GM23338 (cell line): ENCODE measurements around the gene AKAP8L. TPM values are rescaled to one million over a fixed set of nuclear protein-coding genes. Genes with fewer than 3 reads are reported as not detected.

Experiments used
- ATAC-seq: fragments of 200-7000 bp; cut with Tn5 transposase; 3 replicates; pipeline ENCODE4 v1.9.1; 2020
- DNase-seq: peaks from one replicate; pipeline ENCODE4 v3.0.0-alpha.2; 2015; ENCODE audit warnings: low spot score
- H2AFZ ChIP-seq: fragments of 200-600 bp; sonication (generic); 2 replicates; pipeline ENCODE4 v1.8.0; 2016; ENCODE audit warnings: antibody characterized with exemption, mild to moderate bottlenecking, moderate library complexity
- H3F3A ChIP-seq: fragments of 200-600 bp; sonication (generic); replicated peaks from 2 replicates; pipeline ENCODE4 v1.8.0; 2017; ENCODE audit warnings: antibody characterized with exemption, mixed run types, low read depth
- H3K27ac ChIP-seq: fragments of 200-600 bp; sonication (generic); 2 replicates; pipeline ENCODE4 v1.6.1; 2016; ENCODE audit warnings: low read depth
- H3K27me3 ChIP-seq: fragments of 200-600 bp; sonication (generic); 2 replicates; pipeline ENCODE4 v1.8.0; 2016; ENCODE audit warnings: mild to moderate bottlenecking, mixed run types, moderate library complexity; ENCODE audit not compliant: insufficient read depth
- H3K36me3 ChIP-seq: fragments of 200-600 bp; sonication (generic); 2 replicates; pipeline ENCODE4 v1.8.0; 2016; ENCODE audit warnings: mild to moderate bottlenecking; ENCODE audit not compliant: insufficient read depth
- H3K4me1 ChIP-seq: fragments of 200-600 bp; sonication (generic); 2 replicates; pipeline ENCODE4 v1.8.0; 2016; ENCODE audit warnings: mild to moderate bottlenecking, moderate library complexity; ENCODE audit not compliant: insufficient read depth
- H3K4me2 ChIP-seq: fragments of 200-600 bp; sonication (generic); 2 replicates; pipeline ENCODE4 v1.7.1; 2017; ENCODE audit warnings: mixed run types
- H3K4me3 ChIP-seq: fragments of 200-600 bp; sonication (generic); 2 replicates; pipeline ENCODE4 v1.6.1; 2016; ENCODE audit warnings: mixed run types
- H3K79me2 ChIP-seq: fragments of 200-600 bp; sonication (generic); replicated peaks from 2 replicates; pipeline ENCODE4 v1.8.0; 2017; ENCODE audit warnings: mild to moderate bottlenecking; ENCODE audit not compliant: insufficient read depth
- H3K9me2 ChIP-seq: fragments of 200-600 bp; sonication (generic); 2 replicates; pipeline ENCODE4 v1.8.0; 2017; ENCODE audit not compliant: insufficient read depth
- H4K20me1 ChIP-seq: fragments of 200-600 bp; sonication (generic); replicated peaks from 2 replicates; pipeline ENCODE4 v1.8.0; 2017; ENCODE audit warnings: mild to moderate bottlenecking; ENCODE audit not compliant: insufficient read depth
- H3K27ac Mint-ChIP-seq: 2 replicates; pipeline ENCODE4 v1.8.0; 2020; ENCODE audit warnings: inconsistent platforms, mild to moderate bottlenecking, moderate library complexity, mixed read lengths
- H3K27me3 Mint-ChIP-seq: 3 replicates; pipeline ENCODE4 v1.8.0; 2022; ENCODE audit warnings: low read depth, mild to moderate bottlenecking, moderate library complexity, mixed read lengths, inconsistent platforms; ENCODE audit not compliant: insufficient read depth, poor library complexity
- H3K36me3 Mint-ChIP-seq: 3 replicates; pipeline ENCODE4 v1.8.0; 2021; ENCODE audit warnings: low read depth, mild to moderate bottlenecking, inconsistent platforms, moderate library complexity, mixed read lengths
- H3K4me1 Mint-ChIP-seq: 3 replicates; pipeline ENCODE4 v1.8.0; 2020; ENCODE audit warnings: mild to moderate bottlenecking, inconsistent platforms, mixed read lengths
- H3K4me3 Mint-ChIP-seq: 3 replicates; pipeline ENCODE4 v1.8.0; 2021; ENCODE audit warnings: moderate library complexity, mild to moderate bottlenecking, inconsistent platforms, mixed read lengths
- H3K9me3 Mint-ChIP-seq: 3 replicates; pipeline ENCODE4 v1.8.0; 2020; ENCODE audit warnings: moderate library complexity, mild to moderate bottlenecking, inconsistent platforms, mixed read lengths
- EZH2 ChIP-seq: fragments of 200-600 bp; sonication (generic); IDR thresholded peaks from one replicate; pipeline ENCODE4 v1.8.0; 2017; ENCODE audit warnings: antibody characterized with exemption, mild to moderate bottlenecking, low read depth; ENCODE audit not compliant: unreplicated experiment
- EZH2phosphoT487 ChIP-seq: fragments of 200-600 bp; sonication (generic); IDR thresholded peaks from one replicate; pipeline ENCODE4 v1.8.1; 2018; ENCODE audit warnings: antibody characterized with exemption; ENCODE audit not compliant: unreplicated experiment
- REST ChIP-seq: IDR thresholded peaks from one replicate; pipeline ENCODE4 v1.6.1; 2018; ENCODE audit warnings: antibody characterized with exemption; ENCODE audit not compliant: unreplicated experiment
- polyA plus RNA-seq: library from polyadenylated mRNA; unstranded; fragments of >200 nt; fragmentation: Nextera tagmentation; extraction: Ambion mirVana; gene quantifications from 2 replicates; pipeline ENCODE4 v1.2.1, GENCODE V29; 2016
- total RNA-seq: library from RNA; depleted of rRNA; stranded (reverse); fragments of >200 nt; shearing (Covaris generic); gene quantifications from 2 replicates; pipeline ENCODE4 v1.2.3, GENCODE V29; 2014
- TF ChIP-seq, protein P1 (sequence below): fragments of 250-450 bp; sonication (Bioruptor Pico); IDR thresholded peaks from 2 replicates; pipeline ENCODE4 v1.5.0; 2020; ENCODE audit warnings: mild to moderate bottlenecking, moderate library complexity

The AKAP8L gene
- total and polyA plus RNA-seq, 2 experiments from 2014 or later = 78.8 to 165 TPM

- no peak overlapping the region for H3K4me3 ChIP-seq
- H3K4me1 ChIP-seq = no peaks in the 10 kb centered on the region
- H3K4me2 ChIP-seq = no peak overlapping the region
- no peaks in the 10 kb centered on the region for H3K9me2 ChIP-seq
- Mint-ChIP-seq H3K9me3 (no peaks in the 10 kb centered on the region; the same call in 1 of the 3 replicates), H3K4me1 (no peaks in the 10 kb centered on the region), H3K36me3 (peaks cover 76% of the 10 kb centered on the region), H3K27ac (no peak overlapping the region), H3K4me3 (no peak overlapping the region), H3K27me3 (peaks cover 1% of the 10 kb centered on the region)
- 0 out of 2 replicates have a peak, but pooled peaks cover 5% of the 10 kb centered on the region for H3F3A ChIP-seq
- DNase-seq = no peak
- no peak overlapping the region for H3K27ac ChIP-seq
- no peaks in the 10 kb centered on the region for H3K27me3 ChIP-seq
- TF ChIP-seq EZH2phosphoT487 (no peak), REST (no peak), EZH2 (no peak)
- TF ChIP-seq, protein P1, sequence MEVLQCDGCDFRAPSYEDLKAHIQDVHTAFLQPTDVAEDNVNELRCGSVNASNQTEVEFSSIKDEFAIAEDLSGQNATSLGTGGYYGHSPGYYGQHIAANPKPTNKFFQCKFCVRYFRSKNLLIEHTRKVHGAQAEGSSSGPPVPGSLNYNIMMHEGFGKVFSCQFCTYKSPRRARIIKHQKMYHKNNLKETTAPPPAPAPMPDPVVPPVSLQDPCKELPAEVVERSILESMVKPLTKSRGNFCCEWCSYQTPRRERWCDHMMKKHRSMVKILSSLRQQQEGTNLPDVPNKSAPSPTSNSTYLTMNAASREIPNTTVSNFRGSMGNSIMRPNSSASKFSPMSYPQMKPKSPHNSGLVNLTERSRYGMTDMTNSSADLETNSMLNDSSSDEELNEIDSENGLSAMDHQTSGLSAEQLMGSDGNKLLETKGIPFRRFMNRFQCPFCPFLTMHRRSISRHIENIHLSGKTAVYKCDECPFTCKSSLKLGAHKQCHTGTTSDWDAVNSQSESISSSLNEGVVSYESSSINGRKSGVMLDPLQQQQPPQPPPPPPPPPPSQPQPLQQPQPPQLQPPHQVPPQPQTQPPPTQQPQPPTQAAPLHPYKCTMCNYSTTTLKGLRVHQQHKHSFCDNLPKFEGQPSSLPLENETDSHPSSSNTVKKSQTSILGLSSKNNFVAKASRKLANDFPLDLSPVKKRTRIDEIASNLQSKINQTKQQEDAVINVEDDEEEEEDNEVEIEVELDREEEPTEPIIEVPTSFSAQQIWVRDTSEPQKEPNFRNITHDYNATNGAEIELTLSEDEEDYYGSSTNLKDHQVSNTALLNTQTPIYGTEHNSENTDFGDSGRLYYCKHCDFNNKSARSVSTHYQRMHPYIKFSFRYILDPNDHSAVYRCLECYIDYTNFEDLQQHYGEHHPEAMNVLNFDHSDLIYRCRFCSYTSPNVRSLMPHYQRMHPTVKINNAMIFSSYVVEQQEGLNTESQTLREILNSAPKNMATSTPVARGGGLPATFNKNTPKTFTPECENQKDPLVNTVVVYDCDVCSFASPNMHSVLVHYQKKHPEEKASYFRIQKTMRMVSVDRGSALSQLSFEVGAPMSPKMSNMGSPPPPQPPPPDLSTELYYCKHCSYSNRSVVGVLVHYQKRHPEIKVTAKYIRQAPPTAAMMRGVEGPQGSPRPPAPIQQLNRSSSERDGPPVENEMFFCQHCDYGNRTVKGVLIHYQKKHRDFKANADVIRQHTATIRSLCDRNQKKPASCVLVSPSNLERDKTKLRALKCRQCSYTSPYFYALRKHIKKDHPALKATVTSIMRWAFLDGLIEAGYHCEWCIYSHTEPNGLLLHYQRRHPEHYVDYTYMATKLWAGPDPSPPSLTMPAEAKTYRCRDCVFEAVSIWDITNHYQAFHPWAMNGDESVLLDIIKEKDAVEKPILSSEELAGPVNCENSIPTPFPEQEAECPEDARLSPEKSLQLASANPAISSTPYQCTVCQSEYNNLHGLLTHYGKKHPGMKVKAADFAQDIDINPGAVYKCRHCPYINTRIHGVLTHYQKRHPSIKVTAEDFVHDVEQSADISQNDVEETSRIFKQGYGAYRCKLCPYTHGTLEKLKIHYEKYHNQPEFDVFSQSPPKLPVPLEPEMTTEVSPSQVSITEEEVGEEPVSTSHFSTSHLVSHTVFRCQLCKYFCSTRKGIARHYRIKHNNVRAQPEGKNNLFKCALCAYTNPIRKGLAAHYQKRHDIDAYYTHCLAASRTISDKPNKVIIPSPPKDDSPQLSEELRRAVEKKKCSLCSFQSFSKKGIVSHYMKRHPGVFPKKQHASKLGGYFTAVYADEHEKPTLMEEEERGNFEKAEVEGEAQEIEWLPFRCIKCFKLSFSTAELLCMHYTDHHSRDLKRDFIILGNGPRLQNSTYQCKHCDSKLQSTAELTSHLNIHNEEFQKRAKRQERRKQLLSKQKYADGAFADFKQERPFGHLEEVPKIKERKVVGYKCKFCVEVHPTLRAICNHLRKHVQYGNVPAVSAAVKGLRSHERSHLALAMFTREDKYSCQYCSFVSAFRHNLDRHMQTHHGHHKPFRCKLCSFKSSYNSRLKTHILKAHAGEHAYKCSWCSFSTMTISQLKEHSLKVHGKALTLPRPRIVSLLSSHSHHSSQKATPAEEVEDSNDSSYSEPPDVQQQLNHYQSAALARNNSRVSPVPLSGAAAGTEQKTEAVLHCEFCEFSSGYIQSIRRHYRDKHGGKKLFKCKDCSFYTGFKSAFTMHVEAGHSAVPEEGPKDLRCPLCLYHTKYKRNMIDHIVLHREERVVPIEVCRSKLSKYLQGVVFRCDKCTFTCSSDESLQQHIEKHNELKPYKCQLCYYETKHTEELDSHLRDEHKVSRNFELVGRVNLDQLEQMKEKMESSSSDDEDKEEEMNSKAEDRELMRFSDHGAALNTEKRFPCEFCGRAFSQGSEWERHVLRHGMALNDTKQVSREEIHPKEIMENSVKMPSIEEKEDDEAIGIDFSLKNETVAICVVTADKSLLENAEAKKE = no peak
- peaks cover 23% of the 10 kb centered on the region for H3K36me3 ChIP-seq
- H4K20me1 ChIP-seq = peaks cover 13% of the 10 kb centered on the region
- no peak overlapping the region for H2AFZ ChIP-seq
- H3K79me2 ChIP-seq = peaks cover 47% of the 10 kb centered on the region
- ATAC-seq = no peak
Measured at GRCh38 chr19:15394426-15394825, 24.4 kb downstream of the AKAP8L start.
